CD8-positive, alpha-beta memory T cell (primary cell): Measurements from ENCODE around the gene CASR. TPM values are rescaled to one million over a fixed set of nuclear protein-coding genes. Genes with fewer than 3 reads are reported as not detected.
"Not testable (repeated sequence)": the region's sequence is repeated elsewhere in the genome, so short reads cannot be mapped to it uniquely, and the experiment has no call there.

Source experiments
- CTCF ChIA-PET: fragments of 350-600 bp; sonication (Branson Sonifier 250); formaldehyde crosslinking; loops from one replicate; lab custom pipeline; 2021; ENCODE audit warnings: antibody characterized with exemption; lab: Charles Lee
- POLR2A ChIA-PET: fragments of 350-600 bp; sonication (Branson Sonifier 250); formaldehyde crosslinking; loops from one replicate; lab custom pipeline; 2021; ENCODE audit warnings: antibody characterized with exemption; lab: Charles Lee
- DNase-seq, 5 donors: peaks; one replicate each; pipeline versions ENCODE4 v3.0.0 to v3.0.0-alpha.2; 2020 to 2022; ENCODE audit warnings: mixed read lengths in 1 of 5
- H3K27ac ChIP-seq: one replicate; pipeline ENCODE4 v1.7.0; 2013; ENCODE audit warnings: low read depth, mild to moderate bottlenecking, low read length, moderate library complexity
- H3K27me3 ChIP-seq: 2 replicates; pipeline ENCODE4 v1.7.0; 2013; ENCODE audit warnings: low read length, mild to moderate bottlenecking; ENCODE audit not compliant: insufficient read depth, poor library complexity, severe bottlenecking
- H3K36me3 ChIP-seq: 2 replicates; pipeline ENCODE4 v1.7.0; 2013; ENCODE audit warnings: mild to moderate bottlenecking, low read length, moderate library complexity; ENCODE audit not compliant: insufficient read depth
- H3K4me1 ChIP-seq: 2 replicates; pipeline ENCODE4 v1.7.0; 2013; ENCODE audit warnings: mild to moderate bottlenecking, low read length, moderate library complexity; ENCODE audit not compliant: insufficient read depth
- H3K4me3 ChIP-seq: 2 replicates; pipeline ENCODE4 v1.7.0; 2013; ENCODE audit warnings: mild to moderate bottlenecking, low read length
- H3K9me3 ChIP-seq: 2 replicates; pipeline ENCODE4 v1.7.0; 2013; ENCODE audit warnings: mild to moderate bottlenecking, low read length
- H3K27ac Mint-ChIP-seq, 8 donors: one replicate each; pipeline ENCODE4 v1.8.0; 2020 to 2021; ENCODE audit warnings: mixed read lengths in 8 of 8, mild to moderate bottlenecking in 6 of 8, inconsistent platforms in 3 of 8, moderate library complexity in 3 of 8
- H3K27me3 Mint-ChIP-seq, 2 donors: one replicate each; pipeline ENCODE4 v1.8.0; 2020 to 2021; ENCODE audit warnings: mixed read lengths in 2 of 2, mild to moderate bottlenecking in 1 of 2, moderate library complexity in 1 of 2
- H3K36me3 Mint-ChIP-seq, 3 donors: one replicate each; pipeline ENCODE4 v1.8.0; 2020 to 2021; ENCODE audit warnings: mixed read lengths in 3 of 3, inconsistent platforms in 1 of 3, mild to moderate bottlenecking in 1 of 3
- H3K4me1 Mint-ChIP-seq, 3 donors: one replicate each; pipeline ENCODE4 v1.8.0; 2020 to 2021; ENCODE audit warnings: mixed read lengths in 3 of 3, inconsistent platforms in 1 of 3, mild to moderate bottlenecking in 1 of 3
- H3K4me3 Mint-ChIP-seq, 7 donors: one replicate each; pipeline ENCODE4 v1.8.0; 2020 to 2021; ENCODE audit warnings: mixed read lengths in 7 of 7, mild to moderate bottlenecking in 6 of 7, moderate library complexity in 4 of 7, inconsistent platforms in 2 of 7
- H3K9me3 Mint-ChIP-seq, 5 donors: one replicate each; pipeline ENCODE4 v1.8.0; 2020 to 2022; ENCODE audit warnings: mixed read lengths in 5 of 5, mild to moderate bottlenecking in 3 of 5, moderate library complexity in 2 of 5, inconsistent platforms in 1 of 5
- polyA plus RNA-seq: library from polyadenylated mRNA; unstranded; fragments of 300-500 nt; fragmentation: Illumina TruSeq; gene quantifications from one replicate; pipeline ENCODE4 v1.2.3, GENCODE V29; 2021
- total RNA-seq, 2 experiments: library from RNA; stranded (reverse); gene quantifications; one replicate each; pipeline ENCODE4 v1.2.3, GENCODE V29; 2021

Gene CASR
- not detected for total RNA-seq
- not detected for polyA plus RNA-seq

- no peaks in the 10 kb centered on the region for H3K9me3 Mint-ChIP-seq
- peaks cover 4 to 7% (median 5%) of the 10 kb centered on the region in 3 donors for H3K4me1 Mint-ChIP-seq
- Histone ChIP-seq H3K36me3 (no peaks in the 10 kb centered on the region), H3K4me3 (no peak within 1 kb of the TSS), H3K27me3 (peaks cover 7% of the 10 kb centered on the region), H3K4me1 (no peaks in the 10 kb centered on the region), H3K9me3 (no peaks in the 10 kb centered on the region), H3K27ac (no peak within 1 kb of the TSS)
- ChIA-PET POLR2A (no interaction called here), CTCF (no interaction called here)
- peak within 1 kb of the TSS in 1 of 8 donors; percentile 27 for H3K27ac Mint-ChIP-seq
- peak within 1 kb of the TSS in 2 of 7 donors; percentile 15 to 64 for H3K4me3 Mint-ChIP-seq
- peaks cover 0 to 4% (median 0%) of the 10 kb centered on the region in 3 donors for H3K36me3 Mint-ChIP-seq
- peaks cover 43 to 72% of the 10 kb centered on the region in 2 donors for H3K27me3 Mint-ChIP-seq
- no peak for DNase-seq
Measured at GRCh38 chr3:122183521-122183892, at the start of gene CASR. Gene CASR (plus strand): TSS chr3:122183668. CDS start chr3:122254190, 70,522 bp downstream.

GRCh38 chr3:122146466-122146865 is 37.0 kb upstream of the CASR start:
- Histone ChIP-seq H3K4me1 (no peaks in the 10 kb centered on the region), H3K4me3 (no peak overlapping the region), H3K27ac (no peak overlapping the region), H3K27me3 (no peaks in the 10 kb centered on the region), H3K36me3 (no peaks in the 10 kb centered on the region), H3K9me3 (no peaks in the 10 kb centered on the region)
- DNase-seq: no peak
- CTCF ChIA-PET: no interaction called here
- POLR2A ChIA-PET: no interaction called here
- H3K27me3 Mint-ChIP-seq: peaks cover 0 to 10% of the 10 kb centered on the region in 2 donors
- no peaks in the 10 kb centered on the region for H3K4me1 Mint-ChIP-seq
- no peak overlapping the region for H3K27ac Mint-ChIP-seq
- peaks cover 0 to 9% (median 2%) of the 10 kb centered on the region in 5 donors for H3K9me3 Mint-ChIP-seq
- H3K36me3 Mint-ChIP-seq: peaks cover 0 to 6% (median 2%) of the 10 kb centered on the region in 3 donors
- no peak overlapping the region for H3K4me3 Mint-ChIP-seq

- H3K27me3 ChIP-seq: no peaks in the 10 kb centered on the region
- Mint-ChIP-seq H3K36me3 (peaks cover 0 to 5% (median 0%) of the 10 kb centered on the region in 3 donors), H3K4me3 (no peak overlapping the region), H3K27me3 (peaks cover 0 to 3% of the 10 kb centered on the region in 2 donors), H3K27ac (no peak overlapping the region), H3K4me1 (no peaks in the 10 kb centered on the region), H3K9me3 (peaks cover 3 to 13% (median 12%) of the 10 kb centered on the region in 5 donors)
- H3K4me1 ChIP-seq: no peaks in the 10 kb centered on the region
- no peak for DNase-seq
- no peaks in the 10 kb centered on the region for H3K36me3 ChIP-seq
- H3K9me3 ChIP-seq: no peaks in the 10 kb centered on the region
- POLR2A ChIA-PET: no interaction called here
- H3K4me3 ChIP-seq: no peak overlapping the region
- CTCF ChIA-PET: no interaction called here
- no peak overlapping the region for H3K27ac ChIP-seq
Measured at GRCh38 chr3:122148941-122149627, 34.4 kb upstream of the CASR start.

- ChIA-PET POLR2A (no interaction called here), CTCF (no interaction called here)
- Histone ChIP-seq H3K9me3 (no peaks in the 10 kb centered on the region), H3K4me3 (no peak overlapping the region), H3K27ac (no peak overlapping the region), H3K4me1 (no peaks in the 10 kb centered on the region), H3K36me3 (no peaks in the 10 kb centered on the region), H3K27me3 (no peaks in the 10 kb centered on the region)
- peaks cover 20 to 37% (median 30%) of the 10 kb centered on the region in 5 donors for H3K9me3 Mint-ChIP-seq
- no peak for DNase-seq
- peaks cover 0 to 3% of the 10 kb centered on the region in 2 donors for H3K27me3 Mint-ChIP-seq
- H3K4me3 Mint-ChIP-seq: no peak overlapping the region
- no peak overlapping the region for H3K27ac Mint-ChIP-seq
- peaks cover 0 to 10% (median 0%) of the 10 kb centered on the region in 3 donors for H3K36me3 Mint-ChIP-seq
- H3K4me1 Mint-ChIP-seq: no peaks in the 10 kb centered on the region
Measured at GRCh38 chr3:122151480-122151879, 32.0 kb upstream of the CASR start.

- H3K27ac ChIP-seq, CTCF ChIA-PET, POLR2A ChIA-PET, H3K4me3 ChIP-seq, H3K36me3 ChIP-seq, H3K27ac Mint-ChIP-seq, H3K9me3 ChIP-seq, H3K4me3 Mint-ChIP-seq, H3K27me3 ChIP-seq, DNase-seq, H3K36me3 Mint-ChIP-seq, H3K4me1 Mint-ChIP-seq, H3K4me1 ChIP-seq: not testable (repeated sequence)
- peaks cover 5 to 18% (median 10%) of the 10 kb centered on the region in 5 donors for H3K9me3 Mint-ChIP-seq
- H3K27me3 Mint-ChIP-seq: peaks cover 3 to 16% of the 10 kb centered on the region in 2 donors
Measured at GRCh38 chr3:122164983-122165382, 18.5 kb upstream of the CASR start.

- H3K4me1 Mint-ChIP-seq: no peaks in the 10 kb centered on the region
- no peaks in the 10 kb centered on the region for H3K4me1 ChIP-seq
- H3K4me3 Mint-ChIP-seq: no peak overlapping the region
- DNase-seq: no peak
- H3K36me3 ChIP-seq: no peaks in the 10 kb centered on the region
- ChIA-PET CTCF (no interaction called here), POLR2A (no interaction called here)
- no peak overlapping the region for H3K27ac ChIP-seq
- peaks cover 0 to 7% (median 2%) of the 10 kb centered on the region in 3 donors for H3K36me3 Mint-ChIP-seq
- no peak overlapping the region for H3K4me3 ChIP-seq
- no peaks in the 10 kb centered on the region for H3K27me3 ChIP-seq
- peaks cover 8 to 20% of the 10 kb centered on the region in 2 donors for H3K27me3 Mint-ChIP-seq
- peaks cover 0 to 9% (median 5%) of the 10 kb centered on the region in 5 donors for H3K9me3 Mint-ChIP-seq
- H3K27ac Mint-ChIP-seq: no peak overlapping the region
- no peaks in the 10 kb centered on the region for H3K9me3 ChIP-seq
Measured at GRCh38 chr3:122167630-122168029, 15.8 kb upstream of the CASR start.

GRCh38 chr3:122168044-122168443 is 15.4 kb upstream of the CASR start:
- CTCF ChIA-PET: no interaction called here
- no peak for DNase-seq

GRCh38 chr3:122169911-122170310 is 13.6 kb upstream of the CASR start:
- no peak overlapping the region for H3K4me3 Mint-ChIP-seq

More at GRCh38 chr3:122168044-122168443, 15.4 kb upstream of the CASR start:
- peaks cover 0 to 9% (median 5%) of the 10 kb centered on the region in 5 donors for H3K9me3 Mint-ChIP-seq
- no peaks in the 10 kb centered on the region for H3K4me1 Mint-ChIP-seq
- no peaks in the 10 kb centered on the region for H3K4me1 ChIP-seq
- no peaks in the 10 kb centered on the region for H3K36me3 ChIP-seq
- H3K9me3 ChIP-seq: no peaks in the 10 kb centered on the region
- POLR2A ChIA-PET: no interaction called here
- no peak overlapping the region for H3K4me3 ChIP-seq
- no peaks in the 10 kb centered on the region for H3K27me3 ChIP-seq
- peaks cover 0 to 7% (median 2%) of the 10 kb centered on the region in 3 donors for H3K36me3 Mint-ChIP-seq
- no peak overlapping the region for H3K27ac ChIP-seq
- H3K27me3 Mint-ChIP-seq: peaks cover 8 to 22% of the 10 kb centered on the region in 2 donors
- H3K4me3 Mint-ChIP-seq: no peak overlapping the region
- no peak overlapping the region for H3K27ac Mint-ChIP-seq

More at GRCh38 chr3:122169911-122170310, 13.6 kb upstream of the CASR start:
- no peak overlapping the region for H3K4me3 ChIP-seq
- no peaks in the 10 kb centered on the region for H3K27me3 ChIP-seq
- Mint-ChIP-seq H3K9me3 (peaks cover 0 to 9% (median 5%) of the 10 kb centered on the region in 5 donors), H3K4me1 (no peaks in the 10 kb centered on the region), H3K36me3 (peaks cover 0 to 7% (median 2%) of the 10 kb centered on the region in 3 donors), H3K27ac (no peak overlapping the region), H3K27me3 (peaks cover 11 to 22% of the 10 kb centered on the region in 2 donors)
- H3K4me1 ChIP-seq: no peaks in the 10 kb centered on the region
- H3K36me3 ChIP-seq: no peaks in the 10 kb centered on the region
- H3K9me3 ChIP-seq: no peaks in the 10 kb centered on the region
- DNase-seq: no peak
- CTCF ChIA-PET: no interaction called here
- POLR2A ChIA-PET: no interaction called here
- H3K27ac ChIP-seq: no peak overlapping the region
